Trophoblast cell (in vitro differentiated cells and primary cell): Measurements from ENCODE around the gene ARID4A.
"Not testable (repeated sequence)": the region's sequence is repeated elsewhere in the genome, so short reads cannot be mapped to it uniquely, and the experiment has no call there.

Experiments
- DNase-seq, 2 donors: peaks; one replicate each; pipeline ENCODE4 v3.0.0-alpha.2; 2016
- H2AFZ ChIP-seq: 2 replicates; pipeline ENCODE4 v1.6.1; 2013; ENCODE audit warnings: low read length, moderate library complexity, mild to moderate bottlenecking; ENCODE audit not compliant: insufficient read depth, poor library complexity
- H2AK5ac ChIP-seq: 2 replicates; pipeline ENCODE4 v1.6.1; 2013; ENCODE audit warnings: mild to moderate bottlenecking, low read length
- H2BK120ac ChIP-seq: 2 replicates; pipeline ENCODE4 v1.6.1; 2013; ENCODE audit warnings: low read length, mild to moderate bottlenecking, moderate library complexity; ENCODE audit not compliant: insufficient read depth, poor library complexity
- H2BK12ac ChIP-seq: 2 replicates; pipeline ENCODE4 v1.6.1; 2013; ENCODE audit warnings: mild to moderate bottlenecking, low read length, moderate library complexity
- H2BK5ac ChIP-seq: 2 replicates; pipeline ENCODE4 v1.6.1; 2013; ENCODE audit warnings: low read length, low read depth, moderate library complexity, mild to moderate bottlenecking; ENCODE audit not compliant: poor library complexity
- H3K14ac ChIP-seq: 2 replicates; pipeline ENCODE4 v1.6.1; 2013; ENCODE audit warnings: mild to moderate bottlenecking, low read length
- H3K18ac ChIP-seq: 2 replicates; pipeline ENCODE4 v1.6.1; 2013; ENCODE audit warnings: mild to moderate bottlenecking, low read length
- H3K23ac ChIP-seq: 2 replicates; pipeline ENCODE4 v1.6.1; 2013; ENCODE audit warnings: low read length
- H3K27ac ChIP-seq: 2 replicates; pipeline ENCODE4 v1.5.1; 2013; ENCODE audit warnings: low read depth, mild to moderate bottlenecking, inconsistent platforms, low read length, moderate library complexity
- H3K27me3 ChIP-seq: 2 replicates; pipeline ENCODE4 v1.6.1; 2013; ENCODE audit warnings: inconsistent platforms, mild to moderate bottlenecking, low read length, moderate library complexity; ENCODE audit not compliant: insufficient read depth
- H3K36me3 ChIP-seq, 2 experiments: 1 replicate in 1 of 2; 2 replicates in 1 of 2; pipeline ENCODE4 v1.6.1; 2013; ENCODE audit warnings: low read length in 2 of 2, mild to moderate bottlenecking in 2 of 2, moderate library complexity in 1 of 2; ENCODE audit not compliant: insufficient read depth in 2 of 2, control insufficient read depth in 1 of 2
- H3K4ac ChIP-seq: 2 replicates; pipeline ENCODE4 v1.6.1; 2013; ENCODE audit warnings: low read depth, mild to moderate bottlenecking, low read length, moderate library complexity
- H3K4me1 ChIP-seq, 2 experiments: 1 replicate in 1 of 2; 2 replicates in 1 of 2; pipeline ENCODE4 v1.6.1; 2013; ENCODE audit warnings: low read length in 2 of 2, mild to moderate bottlenecking in 2 of 2, moderate library complexity in 1 of 2; ENCODE audit not compliant: insufficient read depth in 2 of 2, control insufficient read depth in 1 of 2
- H3K4me2 ChIP-seq: 2 replicates; pipeline ENCODE4 v1.6.1; 2013; ENCODE audit warnings: inconsistent platforms, mild to moderate bottlenecking, low read length, moderate library complexity
- H3K4me3 ChIP-seq: 2 replicates; pipeline ENCODE4 v1.5.1; 2013; ENCODE audit warnings: mild to moderate bottlenecking, low read depth, low read length, inconsistent platforms
- H3K79me1 ChIP-seq: one replicate; pipeline ENCODE4 v1.6.1; 2013; ENCODE audit warnings: low read length
- H3K79me2 ChIP-seq: 2 replicates; pipeline ENCODE4 v1.6.1; 2013; ENCODE audit warnings: low read length, mild to moderate bottlenecking; ENCODE audit not compliant: control insufficient read depth, insufficient read depth, poor library complexity
- H3K9ac ChIP-seq: 2 replicates; pipeline ENCODE4 v1.6.1; 2013; ENCODE audit warnings: mild to moderate bottlenecking, low read length
- H3K9me3 ChIP-seq: 2 replicates; pipeline ENCODE4 v1.6.1; 2013; ENCODE audit warnings: low read depth, mild to moderate bottlenecking, control low read depth, inconsistent platforms, low read length; ENCODE audit not compliant: insufficient read depth
- H4K12ac ChIP-seq: 2 replicates; pipeline ENCODE4 v1.6.1; 2013; ENCODE audit warnings: low read depth, mild to moderate bottlenecking, low read length, moderate library complexity
- H4K8ac ChIP-seq: 2 replicates; pipeline ENCODE4 v1.6.1; 2013; ENCODE audit warnings: low read depth, mild to moderate bottlenecking, low read length, moderate library complexity
- H4K91ac ChIP-seq: one replicate; pipeline ENCODE4 v1.6.1; 2013; ENCODE audit warnings: low read depth, mild to moderate bottlenecking, low read length, moderate library complexity
- WGBS: extraction: QIAGEN DNeasy Blood & Tissue Kit; methylation state at CpG from one replicate; pipeline ENCODE4 v1.1.7; 2013; ENCODE audit warnings: missing lambda C conversion rate; ENCODE audit not compliant: insufficient read length, insufficient coverage; ENCODE audit errors: extremely low coverage; 5-methylcytosine and 5-hydroxymethylcytosine counted together

ARID4A gene

GRCh38 chr14:58356268-58356667 lies 57.9 kb downstream of the ARID4A start:
- Histone ChIP-seq H4K91ac (no peak overlapping the region), H3K14ac (no peak overlapping the region), H2AK5ac (no peak overlapping the region), H3K9ac (no peak overlapping the region), H3K27me3 (no peaks in the 10 kb centered on the region), H3K4me3 (no peak overlapping the region), H4K12ac (no peak overlapping the region), H2BK120ac (no peak overlapping the region), H3K23ac (no peak overlapping the region), H3K4ac (no peak overlapping the region), H2AFZ (no peak overlapping the region), H3K27ac (no peak overlapping the region), H3K4me1 (no peaks in the 10 kb centered on the region), H3K79me2 (no peaks in the 10 kb centered on the region), H3K4me2 (no peak overlapping the region), H3K18ac (no peak overlapping the region), H2BK12ac (no peak overlapping the region), H4K8ac (no peak overlapping the region), H2BK5ac (no peak overlapping the region), H3K9me3 (no peaks in the 10 kb centered on the region), H3K36me3 (peaks cover 1 to 9% of the 10 kb centered on the region in 2 experiments), H3K79me1 (no peaks in the 10 kb centered on the region)
- no CpG with 5 or more reads among the region's 1 CpG for WGBS
- no peak for DNase-seq

- peaks cover 4 to 13% of the 10 kb centered on the region in 2 experiments for H3K36me3 ChIP-seq
- not testable (repeated sequence) for H3K4me1 ChIP-seq, H3K9me3 ChIP-seq, H3K14ac ChIP-seq, H2AK5ac ChIP-seq, H4K8ac ChIP-seq, H3K79me1 ChIP-seq, H2BK5ac ChIP-seq, H3K4ac ChIP-seq, H2BK120ac ChIP-seq, H3K18ac ChIP-seq, H3K9ac ChIP-seq, H2BK12ac ChIP-seq, H2AFZ ChIP-seq, H3K79me2 ChIP-seq, H3K23ac ChIP-seq, H3K27me3 ChIP-seq, H3K4me2 ChIP-seq, DNase-seq, H4K12ac ChIP-seq, H3K27ac ChIP-seq, H4K91ac ChIP-seq, H3K4me3 ChIP-seq
- no CpG with 5 or more reads among the region's 1 CpG for WGBS
Observed at GRCh38 chr14:58362272-58362671, 63.9 kb downstream of the ARID4A start.

GRCh38 chr14:58362798-58363412 lies 64.5 kb downstream of the ARID4A start:
- H3K4ac ChIP-seq, result no peak overlapping the region
- no peak overlapping the region for H3K14ac ChIP-seq
- peak in 1 of 2 donors; percentile 63 for DNase-seq
- no CpG with 5 or more reads among the region's 3 CpGs for WGBS
- H2BK12ac ChIP-seq, result no peak overlapping the region
- no peak overlapping the region for H4K8ac ChIP-seq
- H2AFZ ChIP-seq, result no peak overlapping the region
- no peaks in the 10 kb centered on the region for H3K27me3 ChIP-seq
- H3K23ac ChIP-seq, result no peak overlapping the region
- H3K4me1 ChIP-seq, result no peaks in the 10 kb centered on the region
- no peak overlapping the region for H3K27ac ChIP-seq
- H4K91ac ChIP-seq, result no peak overlapping the region
- no peak overlapping the region for H4K12ac ChIP-seq
- no peaks in the 10 kb centered on the region for H3K79me1 ChIP-seq
- H2BK120ac ChIP-seq, result no peak overlapping the region
- no peak overlapping the region for H2BK5ac ChIP-seq
- H3K9me3 ChIP-seq, result no peaks in the 10 kb centered on the region
- H3K79me2 ChIP-seq, result no peaks in the 10 kb centered on the region
- H3K4me3 ChIP-seq, result no peak overlapping the region
- H3K4me2 ChIP-seq, result no peak overlapping the region
- H2AK5ac ChIP-seq, result no peak overlapping the region
- peaks cover 2 to 13% of the 10 kb centered on the region in 2 experiments for H3K36me3 ChIP-seq
- no peak overlapping the region for H3K18ac ChIP-seq
- H3K9ac ChIP-seq, result no peak overlapping the region

GRCh38 chr14:58364316-58364715 lies 66.0 kb downstream of the ARID4A start:
- no CpG with 5 or more reads among the region's 4 CpGs for WGBS
- H3K27me3 ChIP-seq, result no peaks in the 10 kb centered on the region
- H2AK5ac ChIP-seq, result no peak overlapping the region
- H3K79me2 ChIP-seq, result no peaks in the 10 kb centered on the region
- no peak overlapping the region for H2BK5ac ChIP-seq
- H3K27ac ChIP-seq, result no peak overlapping the region
- no peak overlapping the region for H4K12ac ChIP-seq
- H3K36me3 ChIP-seq, result peaks cover 4 to 13% of the 10 kb centered on the region in 2 experiments
- H4K91ac ChIP-seq, result no peak overlapping the region
- DNase-seq, result no peak
- no peak overlapping the region for H2AFZ ChIP-seq
- no peak overlapping the region for H4K8ac ChIP-seq
- H3K23ac ChIP-seq, result no peak overlapping the region
- no peaks in the 10 kb centered on the region for H3K4me1 ChIP-seq
- no peak overlapping the region for H3K18ac ChIP-seq
- H3K9me3 ChIP-seq, result no peaks in the 10 kb centered on the region
- no peak overlapping the region for H3K14ac ChIP-seq
- H3K9ac ChIP-seq, result no peak overlapping the region
- H3K4me3 ChIP-seq, result no peak overlapping the region
- no peak overlapping the region for H3K4me2 ChIP-seq
- no peak overlapping the region for H2BK12ac ChIP-seq
- H3K4ac ChIP-seq, result no peak overlapping the region
- H2BK120ac ChIP-seq, result no peak overlapping the region
- no peaks in the 10 kb centered on the region for H3K79me1 ChIP-seq
